GM10266 (cell line): ENCODE data around the gene FAM131A.

Experiments used
- DNase-seq: peaks from one replicate; pipeline ENCODE4 v3.0.0; 2012; ENCODE audit errors: extremely low spot score
- TF ChIP-seq, protein P1 (sequence below): IDR thresholded peaks from 2 replicates; pipeline ENCODE4 v1.5.1; 2012; ENCODE audit warnings: mild to moderate bottlenecking, low read depth; ENCODE audit not compliant: control insufficient read depth, insufficient read depth; ENCODE audit errors: missing control alignments

Gene FAM131A

GRCh38 chr3:184375747-184376461 is 38.5 kb downstream of the FAM131A start:
- TF ChIP-seq, protein P1, sequence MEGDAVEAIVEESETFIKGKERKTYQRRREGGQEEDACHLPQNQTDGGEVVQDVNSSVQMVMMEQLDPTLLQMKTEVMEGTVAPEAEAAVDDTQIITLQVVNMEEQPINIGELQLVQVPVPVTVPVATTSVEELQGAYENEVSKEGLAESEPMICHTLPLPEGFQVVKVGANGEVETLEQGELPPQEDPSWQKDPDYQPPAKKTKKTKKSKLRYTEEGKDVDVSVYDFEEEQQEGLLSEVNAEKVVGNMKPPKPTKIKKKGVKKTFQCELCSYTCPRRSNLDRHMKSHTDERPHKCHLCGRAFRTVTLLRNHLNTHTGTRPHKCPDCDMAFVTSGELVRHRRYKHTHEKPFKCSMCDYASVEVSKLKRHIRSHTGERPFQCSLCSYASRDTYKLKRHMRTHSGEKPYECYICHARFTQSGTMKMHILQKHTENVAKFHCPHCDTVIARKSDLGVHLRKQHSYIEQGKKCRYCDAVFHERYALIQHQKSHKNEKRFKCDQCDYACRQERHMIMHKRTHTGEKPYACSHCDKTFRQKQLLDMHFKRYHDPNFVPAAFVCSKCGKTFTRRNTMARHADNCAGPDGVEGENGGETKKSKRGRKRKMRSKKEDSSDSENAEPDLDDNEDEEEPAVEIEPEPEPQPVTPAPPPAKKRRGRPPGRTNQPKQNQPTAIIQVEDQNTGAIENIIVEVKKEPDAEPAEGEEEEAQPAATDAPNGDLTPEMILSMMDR = no peak
- DNase-seq = no peak

DNA sequence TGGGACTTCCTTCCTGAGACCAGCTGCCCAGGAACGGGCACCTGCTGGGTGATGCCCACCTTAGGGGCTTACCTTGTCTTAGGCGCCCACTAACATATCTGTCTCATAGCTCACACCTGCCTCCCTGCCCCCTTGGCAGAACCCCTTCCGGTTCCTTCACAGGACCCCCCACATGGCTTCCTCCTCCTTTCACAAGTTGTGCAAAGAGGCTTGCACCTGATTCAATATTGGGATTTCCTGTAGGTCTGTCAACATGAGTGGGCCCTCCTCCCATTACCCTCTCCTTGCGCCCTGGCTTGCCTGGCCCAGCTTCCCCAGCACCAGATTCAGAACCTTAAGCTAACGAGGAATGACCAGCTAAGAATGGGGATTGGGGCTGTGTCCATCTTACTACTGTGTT is 40.0 kb downstream of the FAM131A start:
- TF ChIP-seq, protein P1 = no peak

DNA sequence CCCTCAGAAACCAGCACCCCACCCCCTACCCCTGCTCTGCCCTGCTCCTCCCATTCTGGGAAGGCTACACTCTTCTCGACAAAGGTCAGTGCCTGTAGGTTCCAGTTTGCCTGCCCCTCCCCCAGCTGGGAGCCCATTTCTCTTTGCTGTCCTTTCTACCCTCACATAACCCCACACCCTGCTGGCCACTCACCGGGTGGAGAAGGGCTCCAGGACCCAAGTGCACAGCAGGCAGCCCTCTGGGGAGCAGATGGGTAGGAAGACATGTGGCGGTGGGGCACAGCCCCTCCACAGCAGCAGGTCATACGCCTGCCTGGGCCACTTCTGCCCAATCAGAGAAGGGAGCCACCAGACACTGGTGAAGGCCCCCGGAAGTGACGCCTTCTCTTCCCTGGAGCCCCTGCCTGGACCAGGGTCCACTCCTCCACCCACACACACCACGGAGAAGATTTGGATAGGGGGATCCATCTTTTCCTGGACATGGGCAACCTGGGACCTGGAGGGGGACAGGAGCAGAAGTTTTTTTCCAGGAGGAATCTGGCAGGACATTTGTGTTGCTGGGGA is 40.6 kb downstream of the FAM131A start, which contains the start of gene THPO:
THPO (minus strand) TSS at position 326 of the 564 bp plus-strand sequence. CDS start 1,948 bp downstream, outside the sequence.
- TF ChIP-seq, protein P1 = no peak
- DNase-seq = no peak

More for the DNA sequence above, 40.0 kb downstream of the FAM131A start:
- DNase-seq = no peak

- TF ChIP-seq, protein P1 = no peak
- no peak for DNase-seq
Measured at GRCh38 chr3:184378651-184379357, 41.4 kb downstream of the FAM131A start.

DNA sequence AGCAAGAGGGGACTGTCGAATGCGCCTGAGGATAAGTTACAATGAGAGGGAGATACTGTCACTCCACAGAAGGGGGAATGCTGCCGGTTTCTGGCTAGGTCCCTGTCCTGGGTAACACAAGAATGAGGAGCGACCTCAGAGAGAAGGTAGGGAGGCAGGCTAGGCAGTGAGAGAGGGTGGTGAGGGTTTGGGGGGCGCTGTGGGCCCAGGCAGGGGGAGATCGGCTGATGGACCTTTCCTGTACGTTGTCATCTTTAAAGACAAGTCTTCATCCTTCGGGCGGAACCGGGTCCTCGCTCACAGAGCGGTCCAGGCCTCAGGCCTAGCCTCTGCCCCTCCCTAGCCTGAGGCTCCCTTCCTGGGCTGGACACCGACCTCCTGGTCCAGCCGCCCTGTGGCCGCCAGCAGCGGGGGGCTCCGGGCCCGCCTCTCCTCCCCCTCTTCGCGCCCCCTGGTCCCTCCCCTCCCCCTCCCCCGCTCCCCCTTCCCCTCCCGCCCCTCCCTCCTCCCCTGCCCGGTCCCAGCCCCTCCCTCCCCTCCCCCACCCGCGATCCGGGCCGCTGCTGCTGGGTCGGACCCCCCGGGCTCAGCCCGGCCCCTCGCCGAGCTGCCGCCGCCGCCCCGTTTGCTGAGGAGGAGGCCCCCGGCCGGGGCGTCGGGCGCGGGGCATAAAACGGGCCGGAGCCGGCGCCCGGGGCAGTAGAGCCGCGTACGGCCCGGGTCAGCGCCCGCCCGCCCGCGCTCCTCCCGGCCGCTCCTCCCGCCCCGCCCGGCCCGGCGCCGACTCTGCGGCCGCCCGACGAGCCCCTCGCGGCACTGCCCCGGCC is 42.2 kb downstream of the FAM131A start, which contains the start of gene CHRD:
CHRD (plus strand) TSS at position 697 of the 827 bp plus-strand sequence. CDS start 265 bp downstream, outside the sequence.
- DNase-seq = no peak
- TF ChIP-seq, protein P1 = no peak

- TF ChIP-seq, protein P1 = no peak
Measured at GRCh38 chr3:184380185-184380626, 42.8 kb downstream of the FAM131A start.

More at GRCh38 chr3:184380185-184380626, 42.8 kb downstream of the FAM131A start:
- DNase-seq = peak; percentile 80
